HG02885 (cell line): ENCODE data around the gene PABPC4L.
"Not testable (repeated sequence)": the region's sequence is repeated elsewhere in the genome, so short reads cannot be mapped to it uniquely, and the experiment has no call there.

ENCODE experiments used
- ATAC-seq: cut with Tn5 transposase; IDR thresholded peaks from one replicate; pipeline ENCODE4 v1.9.1; 2021; ENCODE audit warnings: mild to moderate bottlenecking; ENCODE audit not compliant: unreplicated experiment, poor library complexity

PABPC4L gene

GRCh38 chr4:134201216-134202161, at the start of gene PABPC4L:
Gene PABPC4L (minus strand): TSS chr4:134201789. CDS start chr4:134201019, 770 bp downstream.
- ATAC-seq, result no peak

GRCh38 chr4:134251322-134251721, 49.7 kb upstream of the PABPC4L start:
- ATAC-seq, result no peak

- ATAC-seq, result no peak
Observed at GRCh38 chr4:134243742-134244713, 42.4 kb upstream of the PABPC4L start.

- ATAC-seq, result no peak
Observed at GRCh38 chr4:134219043-134219442, 17.5 kb upstream of the PABPC4L start.

GRCh38 chr4:134216411-134216810, 14.8 kb upstream of the PABPC4L start:
- ATAC-seq, result no peak

- ATAC-seq, result no peak
Observed at GRCh38 chr4:134215620-134216344, 14.2 kb upstream of the PABPC4L start.

- ATAC-seq, result not testable (repeated sequence)
Observed at GRCh38 chr4:134207955-134208354, 6.4 kb upstream of the PABPC4L start.

- no peak for ATAC-seq
Observed at GRCh38 chr4:134202166-134202956, 772 bp upstream of the PABPC4L start.

- ATAC-seq, result no peak
Observed at GRCh38 chr4:134200811-134201215, 776 bp downstream of the PABPC4L start.

- ATAC-seq, result no peak
Observed at GRCh38 chr4:134189949-134190348, 11.6 kb downstream of the PABPC4L start.

GRCh38 chr4:134189480-134189879, 12.1 kb downstream of the PABPC4L start:
- ATAC-seq, result no peak

- ATAC-seq, result no peak
Observed at GRCh38 chr4:134178706-134179105, 22.9 kb downstream of the PABPC4L start.

GRCh38 chr4:134174271-134174670, 27.3 kb downstream of the PABPC4L start:
- ATAC-seq, result no peak

- ATAC-seq, result no peak
Observed at GRCh38 chr4:134160211-134160610, 41.4 kb downstream of the PABPC4L start.

- ATAC-seq, result no peak
Observed at GRCh38 chr4:134154097-134154496, 47.5 kb downstream of the PABPC4L start.

GRCh38 chr4:134147941-134148340, 53.6 kb downstream of the PABPC4L start:
- ATAC-seq, result no peak
